ENCODE measurements around the gene MARK2.

MARK2 gene

DNA sequence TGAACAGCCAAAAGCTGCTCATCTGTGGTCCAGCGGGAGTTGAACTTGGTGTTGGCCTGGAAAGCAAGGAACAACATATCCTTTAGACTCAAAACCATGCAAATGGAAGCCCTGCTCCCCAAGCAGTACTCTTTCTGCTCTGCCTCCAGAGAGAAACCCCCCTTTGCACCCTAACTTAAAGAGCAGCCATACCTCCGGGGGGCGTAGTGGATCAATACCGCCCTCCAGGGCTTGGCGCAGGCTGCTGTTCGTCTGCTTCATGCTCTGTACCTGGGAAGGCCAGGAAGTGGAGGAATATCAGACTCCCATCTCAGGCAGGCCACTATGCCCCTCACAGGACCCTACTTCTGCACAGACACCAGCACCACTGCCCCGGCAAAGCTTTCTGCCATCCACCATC is 73.8 kb downstream of the MARK2 start (continued):
- TF ChIP-seq, protein P1, sequence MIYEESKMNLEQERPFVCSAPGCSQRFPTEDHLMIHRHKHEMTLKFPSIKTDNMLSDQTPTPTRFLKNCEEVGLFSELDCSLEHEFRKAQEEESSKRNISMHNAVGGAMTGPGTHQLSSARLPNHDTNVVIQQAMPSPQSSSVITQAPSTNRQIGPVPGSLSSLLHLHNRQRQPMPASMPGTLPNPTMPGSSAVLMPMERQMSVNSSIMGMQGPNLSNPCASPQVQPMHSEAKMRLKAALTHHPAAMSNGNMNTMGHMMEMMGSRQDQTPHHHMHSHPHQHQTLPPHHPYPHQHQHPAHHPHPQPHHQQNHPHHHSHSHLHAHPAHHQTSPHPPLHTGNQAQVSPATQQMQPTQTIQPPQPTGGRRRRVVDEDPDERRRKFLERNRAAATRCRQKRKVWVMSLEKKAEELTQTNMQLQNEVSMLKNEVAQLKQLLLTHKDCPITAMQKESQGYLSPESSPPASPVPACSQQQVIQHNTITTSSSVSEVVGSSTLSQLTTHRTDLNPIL (CRISPR knock-in tag; IDR thresholded peaks at IDR 0.05; ENCODE audit: low read depth): no peak
- TF ChIP-seq ZC3H10 (CRISPR knock-in tag; IDR thresholded peaks at IDR 0.05) (no peak), PPARA (CRISPR knock-in tag; IDR thresholded peaks at IDR 0.05; ENCODE audit: borderline replicate concordance) (no peak), CSDC2 (CRISPR knock-in tag; IDR thresholded peaks at IDR 0.05) (no peak), ESRRG (CRISPR knock-in tag; IDR thresholded peaks at IDR 0.05) (no peak), ZNF8 (CRISPR knock-in tag; IDR thresholded peaks at IDR 0.05) (no peak), ZNF565 (CRISPR knock-in tag; conservative IDR thresholded peaks at IDR 0.05; ENCODE audit: low read depth) (no peak)

DNA sequence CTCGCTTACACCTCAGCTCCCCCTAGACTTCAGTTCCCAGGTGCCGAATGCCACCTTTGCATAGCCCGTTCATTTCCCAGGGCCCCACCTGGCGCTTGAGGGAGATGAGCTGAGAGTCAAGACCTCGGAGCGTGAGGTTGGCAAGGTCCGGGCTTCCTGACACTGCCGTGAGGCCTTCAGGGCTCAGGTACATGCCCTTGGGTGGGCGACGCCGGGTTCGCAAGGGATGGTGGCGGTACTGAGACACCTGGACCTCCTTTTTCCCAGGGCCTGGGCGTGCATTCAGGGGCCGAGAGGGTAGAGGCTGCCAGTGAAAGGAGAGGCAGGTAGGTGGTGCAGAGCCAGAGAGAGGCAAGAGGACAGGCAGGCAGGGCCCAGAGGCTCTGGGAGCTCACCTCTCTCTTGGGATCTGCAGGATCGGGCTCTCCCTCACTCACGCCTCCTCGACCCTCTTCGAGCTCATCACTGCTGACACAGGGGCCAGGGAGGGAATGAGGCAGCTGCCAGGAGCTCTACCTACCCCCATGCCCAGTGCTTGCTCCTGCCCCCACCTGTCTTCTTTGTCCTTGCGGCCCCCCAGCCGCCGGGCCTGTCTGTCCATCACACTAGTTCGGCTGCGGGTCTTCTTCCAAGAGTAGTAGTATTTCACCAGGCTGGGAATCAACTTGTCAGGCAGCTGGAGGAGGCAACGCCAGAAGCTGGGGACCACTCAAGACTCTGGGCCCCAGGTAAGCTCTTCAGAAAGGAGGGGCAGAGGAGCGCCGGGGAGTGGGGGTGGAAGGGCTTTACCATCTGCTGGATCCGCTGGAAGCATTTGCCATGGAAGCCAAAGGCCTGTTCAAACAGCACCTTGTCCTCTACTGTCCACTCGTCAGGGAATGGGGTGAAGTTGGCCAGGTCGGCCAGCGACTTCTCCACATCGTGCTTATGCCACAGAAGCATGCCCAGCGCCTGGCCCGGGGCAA is 75.2 kb downstream of the MARK2 start:
- ATAC-seq: no peak
- TF ChIP-seq ZC3H10 (CRISPR knock-in tag; IDR thresholded peaks at IDR 0.05) (no peak), GLIS3 (CRISPR knock-in tag; IDR thresholded peaks at IDR 0.05) (no peak), ISL1 (CRISPR knock-in tag; IDR thresholded peaks at IDR 0.05) (no peak), SNAI2 (CRISPR knock-in tag; IDR thresholded peaks at IDR 0.05) (no peak), CSDC2 (CRISPR knock-in tag; IDR thresholded peaks at IDR 0.05) (no peak), ZFP3 (CRISPR knock-in tag; IDR thresholded peaks at IDR 0.05) (no peak), ZNF565 (CRISPR knock-in tag; conservative IDR thresholded peaks at IDR 0.05; ENCODE audit: low read depth) (no peak), TOX (CRISPR knock-in tag; IDR thresholded peaks at IDR 0.05; ENCODE audit: borderline replicate concordance) (no peak), ARNTL (CRISPR knock-in tag; IDR thresholded peaks at IDR 0.05; ENCODE audit: borderline replicate concordance, low read depth) (no peak), TCF4 (CRISPR knock-in tag; IDR thresholded peaks at IDR 0.05; ENCODE audit: borderline replicate concordance) (no peak), ZFP30 (CRISPR knock-in tag; IDR thresholded peaks at IDR 0.05) (no peak), PPARA (CRISPR knock-in tag; IDR thresholded peaks at IDR 0.05; ENCODE audit: borderline replicate concordance) (no peak), BACH2 (CRISPR knock-in tag; IDR thresholded peaks at IDR 0.05; ENCODE audit: borderline replicate concordance) (no peak), RARB (CRISPR knock-in tag; IDR thresholded peaks at IDR 0.05) (no peak), OSR1 (CRISPR knock-in tag; IDR thresholded peaks at IDR 0.05) (no peak)
- TF ChIP-seq, protein P2, sequence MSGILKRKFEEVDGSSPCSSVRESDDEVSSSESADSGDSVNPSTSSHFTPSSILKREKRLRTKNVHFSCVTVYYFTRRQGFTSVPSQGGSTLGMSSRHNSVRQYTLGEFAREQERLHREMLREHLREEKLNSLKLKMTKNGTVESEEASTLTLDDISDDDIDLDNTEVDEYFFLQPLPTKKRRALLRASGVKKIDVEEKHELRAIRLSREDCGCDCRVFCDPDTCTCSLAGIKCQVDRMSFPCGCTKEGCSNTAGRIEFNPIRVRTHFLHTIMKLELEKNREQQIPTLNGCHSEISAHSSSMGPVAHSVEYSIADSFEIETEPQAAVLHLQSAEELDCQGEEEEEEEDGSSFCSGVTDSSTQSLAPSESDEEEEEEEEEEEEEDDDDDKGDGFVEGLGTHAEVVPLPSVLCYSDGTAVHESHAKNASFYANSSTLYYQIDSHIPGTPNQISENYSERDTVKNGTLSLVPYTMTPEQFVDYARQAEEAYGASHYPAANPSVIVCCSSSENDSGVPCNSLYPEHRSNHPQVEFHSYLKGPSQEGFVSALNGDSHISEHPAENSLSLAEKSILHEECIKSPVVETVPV (CRISPR knock-in tag; IDR thresholded peaks at IDR 0.05): no peak
- TF ChIP-seq, protein P3, sequence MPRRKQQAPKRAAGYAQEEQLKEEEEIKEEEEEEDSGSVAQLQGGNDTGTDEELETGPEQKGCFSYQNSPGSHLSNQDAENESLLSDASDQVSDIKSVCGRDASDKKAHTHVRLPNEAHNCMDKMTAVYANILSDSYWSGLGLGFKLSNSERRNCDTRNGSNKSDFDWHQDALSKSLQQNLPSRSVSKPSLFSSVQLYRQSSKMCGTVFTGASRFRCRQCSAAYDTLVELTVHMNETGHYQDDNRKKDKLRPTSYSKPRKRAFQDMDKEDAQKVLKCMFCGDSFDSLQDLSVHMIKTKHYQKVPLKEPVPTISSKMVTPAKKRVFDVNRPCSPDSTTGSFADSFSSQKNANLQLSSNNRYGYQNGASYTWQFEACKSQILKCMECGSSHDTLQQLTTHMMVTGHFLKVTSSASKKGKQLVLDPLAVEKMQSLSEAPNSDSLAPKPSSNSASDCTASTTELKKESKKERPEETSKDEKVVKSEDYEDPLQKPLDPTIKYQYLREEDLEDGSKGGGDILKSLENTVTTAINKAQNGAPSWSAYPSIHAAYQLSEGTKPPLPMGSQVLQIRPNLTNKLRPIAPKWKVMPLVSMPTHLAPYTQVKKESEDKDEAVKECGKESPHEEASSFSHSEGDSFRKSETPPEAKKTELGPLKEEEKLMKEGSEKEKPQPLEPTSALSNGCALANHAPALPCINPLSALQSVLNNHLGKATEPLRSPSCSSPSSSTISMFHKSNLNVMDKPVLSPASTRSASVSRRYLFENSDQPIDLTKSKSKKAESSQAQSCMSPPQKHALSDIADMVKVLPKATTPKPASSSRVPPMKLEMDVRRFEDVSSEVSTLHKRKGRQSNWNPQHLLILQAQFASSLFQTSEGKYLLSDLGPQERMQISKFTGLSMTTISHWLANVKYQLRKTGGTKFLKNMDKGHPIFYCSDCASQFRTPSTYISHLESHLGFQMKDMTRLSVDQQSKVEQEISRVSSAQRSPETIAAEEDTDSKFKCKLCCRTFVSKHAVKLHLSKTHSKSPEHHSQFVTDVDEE (CRISPR knock-in tag; IDR thresholded peaks at IDR 0.05): no peak
- TF ChIP-seq, protein P4, sequence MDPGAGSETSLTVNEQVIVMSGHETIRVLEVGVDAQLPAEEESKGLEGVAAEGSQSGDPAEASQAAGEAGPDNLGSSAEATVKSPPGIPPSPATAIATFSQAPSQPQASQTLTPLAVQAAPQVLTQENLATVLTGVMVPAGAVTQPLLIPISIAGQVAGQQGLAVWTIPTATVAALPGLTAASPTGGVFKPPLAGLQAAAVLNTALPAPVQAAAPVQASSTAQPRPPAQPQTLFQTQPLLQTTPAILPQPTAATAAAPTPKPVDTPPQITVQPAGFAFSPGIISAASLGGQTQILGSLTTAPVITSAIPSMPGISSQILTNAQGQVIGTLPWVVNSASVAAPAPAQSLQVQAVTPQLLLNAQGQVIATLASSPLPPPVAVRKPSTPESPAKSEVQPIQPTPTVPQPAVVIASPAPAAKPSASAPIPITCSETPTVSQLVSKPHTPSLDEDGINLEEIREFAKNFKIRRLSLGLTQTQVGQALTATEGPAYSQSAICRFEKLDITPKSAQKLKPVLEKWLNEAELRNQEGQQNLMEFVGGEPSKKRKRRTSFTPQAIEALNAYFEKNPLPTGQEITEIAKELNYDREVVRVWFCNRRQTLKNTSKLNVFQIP (CRISPR knock-in tag; IDR thresholded peaks at IDR 0.05; ENCODE audit: borderline replicate concordance, low read depth): no peak
- TF ChIP-seq, protein P5, sequence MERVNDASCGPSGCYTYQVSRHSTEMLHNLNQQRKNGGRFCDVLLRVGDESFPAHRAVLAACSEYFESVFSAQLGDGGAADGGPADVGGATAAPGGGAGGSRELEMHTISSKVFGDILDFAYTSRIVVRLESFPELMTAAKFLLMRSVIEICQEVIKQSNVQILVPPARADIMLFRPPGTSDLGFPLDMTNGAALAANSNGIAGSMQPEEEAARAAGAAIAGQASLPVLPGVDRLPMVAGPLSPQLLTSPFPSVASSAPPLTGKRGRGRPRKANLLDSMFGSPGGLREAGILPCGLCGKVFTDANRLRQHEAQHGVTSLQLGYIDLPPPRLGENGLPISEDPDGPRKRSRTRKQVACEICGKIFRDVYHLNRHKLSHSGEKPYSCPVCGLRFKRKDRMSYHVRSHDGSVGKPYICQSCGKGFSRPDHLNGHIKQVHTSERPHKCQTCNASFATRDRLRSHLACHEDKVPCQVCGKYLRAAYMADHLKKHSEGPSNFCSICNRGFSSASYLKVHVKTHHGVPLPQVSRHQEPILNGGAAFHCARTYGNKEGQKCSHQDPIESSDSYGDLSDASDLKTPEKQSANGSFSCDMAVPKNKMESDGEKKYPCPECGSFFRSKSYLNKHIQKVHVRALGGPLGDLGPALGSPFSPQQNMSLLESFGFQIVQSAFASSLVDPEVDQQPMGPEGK (CRISPR knock-in tag; IDR thresholded peaks at IDR 0.05; ENCODE audit: borderline replicate concordance): no peak
